GM23338 (cell line): ENCODE data around the gene BICRAL. TPM values are rescaled to one million over a fixed set of nuclear protein-coding genes. Genes with fewer than 3 reads are reported as not detected.

Experiments
- ATAC-seq: fragments of 200-7000 bp; cut with Tn5 transposase; 3 replicates; pipeline ENCODE4 v1.9.1; 2020
- DNase-seq: peaks from one replicate; pipeline ENCODE4 v3.0.0-alpha.2; 2015; ENCODE audit warnings: low spot score
- H2AFZ ChIP-seq: fragments of 200-600 bp; sonication (generic); 2 replicates; pipeline ENCODE4 v1.8.0; 2016; ENCODE audit warnings: antibody characterized with exemption, mild to moderate bottlenecking, moderate library complexity
- H3F3A ChIP-seq: fragments of 200-600 bp; sonication (generic); replicated peaks from 2 replicates; pipeline ENCODE4 v1.8.0; 2017; ENCODE audit warnings: antibody characterized with exemption, mixed run types, low read depth
- H3K27ac ChIP-seq: fragments of 200-600 bp; sonication (generic); 2 replicates; pipeline ENCODE4 v1.6.1; 2016; ENCODE audit warnings: low read depth
- H3K27me3 ChIP-seq: fragments of 200-600 bp; sonication (generic); 2 replicates; pipeline ENCODE4 v1.8.0; 2016; ENCODE audit warnings: mild to moderate bottlenecking, mixed run types, moderate library complexity; ENCODE audit not compliant: insufficient read depth
- H3K36me3 ChIP-seq: fragments of 200-600 bp; sonication (generic); 2 replicates; pipeline ENCODE4 v1.8.0; 2016; ENCODE audit warnings: mild to moderate bottlenecking; ENCODE audit not compliant: insufficient read depth
- H3K4me1 ChIP-seq: fragments of 200-600 bp; sonication (generic); 2 replicates; pipeline ENCODE4 v1.8.0; 2016; ENCODE audit warnings: mild to moderate bottlenecking, moderate library complexity; ENCODE audit not compliant: insufficient read depth
- H3K4me2 ChIP-seq: fragments of 200-600 bp; sonication (generic); 2 replicates; pipeline ENCODE4 v1.7.1; 2017; ENCODE audit warnings: mixed run types
- H3K4me3 ChIP-seq: fragments of 200-600 bp; sonication (generic); 2 replicates; pipeline ENCODE4 v1.6.1; 2016; ENCODE audit warnings: mixed run types
- H3K79me2 ChIP-seq: fragments of 200-600 bp; sonication (generic); replicated peaks from 2 replicates; pipeline ENCODE4 v1.8.0; 2017; ENCODE audit warnings: mild to moderate bottlenecking; ENCODE audit not compliant: insufficient read depth
- H3K9me2 ChIP-seq: fragments of 200-600 bp; sonication (generic); 2 replicates; pipeline ENCODE4 v1.8.0; 2017; ENCODE audit not compliant: insufficient read depth
- H4K20me1 ChIP-seq: fragments of 200-600 bp; sonication (generic); replicated peaks from 2 replicates; pipeline ENCODE4 v1.8.0; 2017; ENCODE audit warnings: mild to moderate bottlenecking; ENCODE audit not compliant: insufficient read depth
- H3K27ac Mint-ChIP-seq: 2 replicates; pipeline ENCODE4 v1.8.0; 2020; ENCODE audit warnings: inconsistent platforms, mild to moderate bottlenecking, moderate library complexity, mixed read lengths
- H3K27me3 Mint-ChIP-seq: 3 replicates; pipeline ENCODE4 v1.8.0; 2022; ENCODE audit warnings: low read depth, mild to moderate bottlenecking, moderate library complexity, mixed read lengths, inconsistent platforms; ENCODE audit not compliant: insufficient read depth, poor library complexity
- H3K36me3 Mint-ChIP-seq: 3 replicates; pipeline ENCODE4 v1.8.0; 2021; ENCODE audit warnings: low read depth, mild to moderate bottlenecking, inconsistent platforms, moderate library complexity, mixed read lengths
- H3K4me1 Mint-ChIP-seq: 3 replicates; pipeline ENCODE4 v1.8.0; 2020; ENCODE audit warnings: mild to moderate bottlenecking, inconsistent platforms, mixed read lengths
- H3K4me3 Mint-ChIP-seq: 3 replicates; pipeline ENCODE4 v1.8.0; 2021; ENCODE audit warnings: moderate library complexity, mild to moderate bottlenecking, inconsistent platforms, mixed read lengths
- H3K9me3 Mint-ChIP-seq: 3 replicates; pipeline ENCODE4 v1.8.0; 2020; ENCODE audit warnings: moderate library complexity, mild to moderate bottlenecking, inconsistent platforms, mixed read lengths
- CREB1 ChIP-seq: fragments of 250-450 bp; sonication (Bioruptor Pico); IDR thresholded peaks from 2 replicates; pipeline ENCODE4 v1.5.0; 2020; ENCODE audit warnings: low read depth, mild to moderate bottlenecking, moderate library complexity
- CTCF ChIP-seq, 2 experiments: fragments of 200-600 bp in 1 of 2; sonication (generic) in 1 of 2; conservative IDR thresholded peaks; 2 replicates each; pipeline versions ENCODE4 v1.5.1 to v1.6.1; 2016 to 2017; ENCODE audit warnings: antibody characterized with exemption in 2 of 2, low read depth in 2 of 2, mild to moderate bottlenecking in 2 of 2, moderate library complexity in 1 of 2
- ETS1 ChIP-seq: IDR thresholded peaks from 2 replicates; pipeline ENCODE4 v1.6.1; 2016; ENCODE audit warnings: antibody characterized with exemption
- EZH2 ChIP-seq: fragments of 200-600 bp; sonication (generic); IDR thresholded peaks from one replicate; pipeline ENCODE4 v1.8.0; 2017; ENCODE audit warnings: antibody characterized with exemption, mild to moderate bottlenecking, low read depth; ENCODE audit not compliant: unreplicated experiment
- EZH2phosphoT487 ChIP-seq: fragments of 200-600 bp; sonication (generic); IDR thresholded peaks from one replicate; pipeline ENCODE4 v1.8.1; 2018; ENCODE audit warnings: antibody characterized with exemption; ENCODE audit not compliant: unreplicated experiment
- JUNB ChIP-seq: IDR thresholded peaks from one replicate; pipeline ENCODE4 v1.6.1; 2016; ENCODE audit warnings: antibody characterized with exemption; ENCODE audit not compliant: unreplicated experiment
- NANOG ChIP-seq: IDR thresholded peaks from 2 replicates; pipeline ENCODE4 v1.6.1; 2016; ENCODE audit warnings: antibody characterized with exemption, borderline replicate concordance
- POLR2AphosphoS5 ChIP-seq: IDR thresholded peaks from 2 replicates; pipeline ENCODE4 v1.6.1; 2016; ENCODE audit warnings: antibody characterized with exemption, low read depth
- REST ChIP-seq: IDR thresholded peaks from one replicate; pipeline ENCODE4 v1.6.1; 2018; ENCODE audit warnings: antibody characterized with exemption; ENCODE audit not compliant: unreplicated experiment
- STAT1 ChIP-seq: IDR thresholded peaks from one replicate; pipeline ENCODE4 v1.6.1; 2016; ENCODE audit warnings: antibody characterized with exemption; ENCODE audit not compliant: unreplicated experiment
- ZNF114 ChIP-seq: fragments of 250-450 bp; sonication (Bioruptor Pico); IDR thresholded peaks from 2 replicates; pipeline ENCODE4 v1.5.0; 2020; ENCODE audit warnings: mild to moderate bottlenecking, moderate library complexity
- ZNF331 ChIP-seq: fragments of 250-450 bp; sonication (Bioruptor Pico); IDR thresholded peaks from 2 replicates; pipeline ENCODE4 v1.5.0; 2020; ENCODE audit warnings: low read depth, mild to moderate bottlenecking, moderate library complexity
- ZNF462 ChIP-seq: fragments of 250-450 bp; sonication (Bioruptor Pico); IDR thresholded peaks from 2 replicates; pipeline ENCODE4 v1.5.0; 2020; ENCODE audit warnings: mild to moderate bottlenecking, moderate library complexity
- polyA plus RNA-seq: library from polyadenylated mRNA; unstranded; fragments of >200 nt; fragmentation: Nextera tagmentation; extraction: Ambion mirVana; gene quantifications from 2 replicates; pipeline ENCODE4 v1.2.1, GENCODE V29; 2016
- total RNA-seq: library from RNA; depleted of rRNA; stranded (reverse); fragments of >200 nt; shearing (Covaris generic); gene quantifications from 2 replicates; pipeline ENCODE4 v1.2.3, GENCODE V29; 2014

The BICRAL gene
- total and polyA plus RNA-seq, 2 experiments from 2014 or later: 3.4 to 11.7 TPM

- H3K27me3 Mint-ChIP-seq: peaks cover 2% of the 10 kb centered on the region
- DNase-seq: no peak
These were observed 13.8 kb downstream of the BICRAL start for GRCh38 chr6:42795651-42796050.

More at GRCh38 chr6:42795651-42796050, 13.8 kb downstream of the BICRAL start:
- Mint-ChIP-seq H3K36me3 (no peaks in the 10 kb centered on the region), H3K27ac (no peak overlapping the region), H3K4me3 (no peak overlapping the region), H3K9me3 (no peaks in the 10 kb centered on the region), H3K4me1 (peaks cover 17% of the 10 kb centered on the region)
- no peak overlapping the region for H2AFZ ChIP-seq
- H3K27ac ChIP-seq: no peak overlapping the region
- no peaks in the 10 kb centered on the region for H3K9me2 ChIP-seq
- TF ChIP-seq EZH2phosphoT487 (no peak), CREB1 (CRISPR knock-in tag) (no peak), ZNF331 (CRISPR knock-in tag) (no peak), EZH2 (no peak), REST (no peak), ETS1 (no peak), ZNF114 (CRISPR knock-in tag) (no peak), NANOG (no peak), ZNF462 (no peak), POLR2AphosphoS5 (no peak), JUNB (no peak), STAT1 (no peak), CTCF (conservative IDR thresholded peaks at IDR 0.05; ENCODE audit: low read depth in 2 of 2) (no peak)
- peaks cover 12% of the 10 kb centered on the region for H3K79me2 ChIP-seq
- no peak overlapping the region for H3K4me2 ChIP-seq
- H3K27me3 ChIP-seq: no peaks in the 10 kb centered on the region
- H3K4me1 ChIP-seq: peaks cover 15% of the 10 kb centered on the region
- H3K4me3 ChIP-seq: no peak overlapping the region
- no peaks in the 10 kb centered on the region for H3K36me3 ChIP-seq
- H4K20me1 ChIP-seq: peaks cover 10% of the 10 kb centered on the region
- no peaks in the 10 kb centered on the region; the same call in 1 of the 2 replicates for H3F3A ChIP-seq
- no peak for ATAC-seq
